ENCODE measurements around the gene MME. TPM values are rescaled to one million over a fixed set of nuclear protein-coding genes. Genes with fewer than 3 reads are reported as not detected.
"Not testable (repeated sequence)": the region's sequence is repeated elsewhere in the genome, so short reads cannot be mapped to it uniquely, and the experiment has no call there.

The MME gene
- polyA plus RNA-seq, 3 donors = 0.27 to 1.0 (median 0.73) TPM

GRCh38 chr3:155211940-155212339 lies 131.8 kb downstream of the MME start:
- no peaks in the 10 kb centered on the region for H3K4me1 Mint-ChIP-seq
- H3K27me3 ChIP-seq (ENCODE audit: control insufficient read depth in 2 of 2, insufficient read depth in 2 of 2, low read length in 2 of 2) = no peaks in the 10 kb centered on the region
- H2AFZ ChIP-seq (ENCODE audit: insufficient read depth, low read depth, low read length, poor library complexity, severe bottlenecking) = no peak overlapping the region
- H3K27me3 Mint-ChIP-seq (ENCODE audit: low read depth in 3 of 3) = peaks cover 0 to 3% (median 0%) of the 10 kb centered on the region in 3 donors
- H3K36me3 ChIP-seq (replicated peaks in 1 of 2; ENCODE audit: control insufficient read depth in 1 of 2, insufficient read depth in 2 of 2, low read length in 2 of 2) = no peaks in the 10 kb centered on the region
- no peak overlapping the region for H3K27ac ChIP-seq (ENCODE audit: low read depth in 1 of 2, low read length in 2 of 2)
- no peaks in the 10 kb centered on the region for H3K9me3 ChIP-seq (replicated peaks in 1 of 2; ENCODE audit: control insufficient read depth in 1 of 2, insufficient read depth in 1 of 2, low read length in 2 of 2)
- no peak overlapping the region for H3K4me2 ChIP-seq (replicated peaks; ENCODE audit: extremely low read depth, low read length, poor library complexity, severe bottlenecking)
- TF ChIP-seq CTCF (IDR thresholded peaks at IDR 0.05) = no peak
- peaks cover 0 to 7% (median 2%) of the 10 kb centered on the region in 7 donors for H3K9me3 Mint-ChIP-seq
- H3K36me3 Mint-ChIP-seq = no peaks in the 10 kb centered on the region
- no peaks in the 10 kb centered on the region for H3K79me2 ChIP-seq (ENCODE audit: insufficient read depth, low read length)
- no peak overlapping the region for H3K4me3 Mint-ChIP-seq
- no peak overlapping the region for H3K27ac Mint-ChIP-seq
- intact Hi-C loops (cut with micrococcal nuclease) = no loop called here
- no peaks in the 10 kb centered on the region for H3K4me1 ChIP-seq (ENCODE audit: control insufficient read depth in 1 of 2, insufficient read depth in 2 of 2, low read length in 2 of 2)
- no peak overlapping the region for H3K4me3 ChIP-seq (replicated peaks in 1 of 3; ENCODE audit: low read depth in 2 of 3, low read length in 3 of 3)
- no peak for DNase-seq
- H3K9ac ChIP-seq (ENCODE audit: insufficient read depth, low read length, poor library complexity, severe bottlenecking) = no peak overlapping the region
- no peaks in the 10 kb centered on the region for H4K20me1 ChIP-seq (ENCODE audit: insufficient read depth, low read length)

DNA sequence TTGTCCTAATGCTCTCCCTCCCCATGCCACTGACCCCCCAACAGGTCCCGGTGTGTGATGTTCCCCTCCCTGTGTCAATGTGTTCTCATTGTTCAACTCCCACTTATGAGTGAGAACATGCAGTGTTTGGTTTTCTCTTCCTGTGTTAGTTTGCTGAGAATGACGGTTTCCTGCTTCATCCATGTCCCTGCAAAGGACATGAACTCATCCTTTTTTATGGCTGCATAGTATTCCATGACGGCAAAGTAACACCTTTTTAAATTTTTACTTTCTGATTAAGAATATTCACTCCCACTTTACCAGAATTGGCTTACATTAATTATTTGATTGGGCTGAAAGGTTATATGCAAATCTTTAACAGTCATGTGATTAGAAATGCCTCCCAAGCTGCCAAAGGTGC lies 135.9 kb downstream of the MME start:
- H3K9me3 Mint-ChIP-seq; H3K27ac ChIP-seq (ENCODE audit: low read depth in 1 of 2, low read length in 2 of 2); H3K4me1 Mint-ChIP-seq; intact Hi-C loops (cut with micrococcal nuclease); H3K4me3 Mint-ChIP-seq; H3K9me3 ChIP-seq (replicated peaks in 1 of 2; ENCODE audit: control insufficient read depth in 1 of 2, insufficient read depth in 1 of 2, low read length in 2 of 2); H3K4me1 ChIP-seq (ENCODE audit: control insufficient read depth in 1 of 2, insufficient read depth in 2 of 2, low read length in 2 of 2); H3K79me2 ChIP-seq (ENCODE audit: insufficient read depth, low read length); H3K4me2 ChIP-seq (replicated peaks; ENCODE audit: extremely low read depth, low read length, poor library complexity, severe bottlenecking); H3K36me3 Mint-ChIP-seq; H3K27ac Mint-ChIP-seq; H3K27me3 Mint-ChIP-seq (ENCODE audit: low read depth in 3 of 3); H3K36me3 ChIP-seq (replicated peaks in 1 of 2; ENCODE audit: control insufficient read depth in 1 of 2, insufficient read depth in 2 of 2, low read length in 2 of 2); H3K27me3 ChIP-seq (ENCODE audit: control insufficient read depth in 2 of 2, insufficient read depth in 2 of 2, low read length in 2 of 2); H3K9ac ChIP-seq (ENCODE audit: insufficient read depth, low read length, poor library complexity, severe bottlenecking); DNase-seq; H4K20me1 ChIP-seq (ENCODE audit: insufficient read depth, low read length); H2AFZ ChIP-seq (ENCODE audit: insufficient read depth, low read depth, low read length, poor library complexity, severe bottlenecking); H3K4me3 ChIP-seq (replicated peaks in 1 of 3; ENCODE audit: low read depth in 2 of 3, low read length in 3 of 3): not testable (repeated sequence)
- WGBS (ENCODE audit: insufficient coverage) = no CpG with 5 or more reads among the region's 3 CpGs

All from CD14-positive monocyte (primary cell).